Testis (tissue), 2 donors: ENCODE measurements around the gene CWH43.

Experiments used
- CTCF ChIP-seq, 3 experiments: fragments of 450-650 bp in 2 of 3; fragments of 200-600 bp in 1 of 3; sonication (generic) in 1 of 3; IDR thresholded peaks; one replicate each; pipeline ENCODE4 v1.5.1; 2016 to 2019; ENCODE audit warnings: antibody characterized with exemption in 3 of 3, mild to moderate bottlenecking in 2 of 3, moderate library complexity in 1 of 3
- POLR2A ChIP-seq: fragments of 450-650 bp; IDR thresholded peaks from one replicate; pipeline ENCODE4 v1.6.1; 2017; ENCODE audit warnings: antibody characterized with exemption, mild to moderate bottlenecking, moderate library complexity

GRCh38 chr4:48958582-48958981 is 27.5 kb upstream of the CWH43 start:
- TF ChIP-seq POLR2A (no peak), CTCF (IDR thresholded peaks at IDR 0.05) (no peak)
